Activated CD8-positive, alpha-beta memory T cell treated with anti-CD3 and anti-CD28 coated beads for 4 hours (primary cell): Measurements from ENCODE around the gene SERPINI1.
A peak's percentile ranks its signal among the peaks of the same experiment; 100 is the strongest.

ENCODE experiments used
- DNase-seq, 2 donors: peaks; one replicate each; pipeline ENCODE4 v3.0.0-alpha.2; 2020; ENCODE audit warnings: low read depth in 2 of 2

The SERPINI1 gene

DNA sequence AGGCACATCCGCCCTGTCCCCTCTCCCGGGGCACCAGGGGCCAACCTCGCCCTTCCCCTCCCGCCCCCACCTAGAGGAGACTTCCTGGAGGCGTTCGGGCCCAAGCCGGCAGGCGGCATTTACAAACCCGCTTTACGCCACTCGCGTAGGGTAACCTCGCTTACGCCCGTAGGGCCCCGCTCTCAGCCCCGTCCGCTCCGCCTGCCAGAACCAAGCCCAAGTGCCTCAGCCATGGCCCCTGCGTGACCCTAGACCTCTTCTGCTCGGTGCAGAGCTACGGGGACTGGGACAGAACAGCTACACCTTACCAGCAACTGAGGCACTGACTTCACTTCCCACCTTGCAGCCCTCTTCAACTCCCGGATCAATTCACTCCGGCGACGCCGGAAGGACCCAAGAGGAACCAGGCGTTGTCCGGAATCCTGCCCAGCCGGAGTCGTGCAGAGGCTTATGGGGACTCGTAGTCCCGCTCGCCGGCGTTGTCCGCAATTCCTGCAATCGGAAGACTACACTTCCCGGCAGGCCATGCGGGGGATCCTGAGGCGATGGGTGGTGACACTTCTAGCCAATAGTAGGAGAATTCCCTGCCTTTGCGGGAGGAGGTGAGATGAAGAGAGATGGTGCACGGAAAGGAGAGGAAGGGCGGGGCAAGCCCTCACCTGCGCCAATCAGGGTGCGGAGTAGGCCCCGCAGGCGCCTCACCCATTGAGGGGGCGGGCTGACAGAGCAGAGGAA lies 856 bp upstream of the SERPINI1 start, which contains the start of gene PDCD10:
PDCD10 (minus strand) TSS at position 395 of the 735 bp plus-strand sequence. CDS start 14,735 bp downstream, outside the sequence.
- DNase-seq = peak; percentile 92 to 93

DNA sequence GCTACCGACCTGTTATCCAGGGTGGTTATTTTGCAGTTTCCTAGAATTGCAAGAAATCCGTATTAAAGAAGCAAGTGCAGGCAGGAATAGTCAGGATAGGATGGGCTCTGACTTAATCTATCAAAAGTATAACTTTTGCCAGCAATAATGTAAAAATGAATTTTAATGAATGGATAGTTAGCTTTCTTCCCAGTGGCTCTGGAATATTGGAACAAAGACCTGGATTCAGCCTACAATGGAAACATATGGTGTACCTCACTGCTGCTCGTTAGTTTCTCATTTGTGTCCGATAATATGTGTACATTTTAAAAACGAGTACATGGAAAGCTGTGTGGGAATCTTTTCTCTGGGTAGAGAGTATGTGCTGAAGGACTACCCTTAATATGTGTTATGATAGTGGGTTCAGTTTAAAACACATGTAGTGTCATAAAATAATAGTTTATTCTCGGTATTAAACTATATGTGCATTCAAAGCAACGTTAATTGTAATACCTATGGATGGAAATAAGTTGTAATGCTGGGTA lies 805 bp downstream of the SERPINI1 start:
- DNase-seq = no peak

DNA sequence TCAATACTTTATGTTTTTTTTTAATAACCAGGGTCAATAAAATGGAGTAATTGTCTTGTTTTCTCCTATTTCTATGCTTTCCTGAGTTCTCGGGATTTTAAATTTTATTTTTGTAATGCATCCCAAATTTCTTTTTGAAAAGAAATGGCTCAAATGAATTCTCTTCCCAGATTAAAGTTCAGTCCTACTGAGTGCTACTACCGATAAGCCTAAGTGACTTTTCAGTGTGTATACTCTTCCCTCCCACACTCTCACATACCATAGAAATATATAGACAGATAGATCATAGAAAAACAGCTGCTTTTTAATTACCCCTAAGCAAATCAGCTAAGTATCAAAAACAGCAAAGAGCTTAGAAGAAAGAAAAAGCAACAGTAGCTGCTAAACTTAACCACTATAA lies 1.5 kb downstream of the SERPINI1 start:
- DNase-seq = no peak

DNA sequence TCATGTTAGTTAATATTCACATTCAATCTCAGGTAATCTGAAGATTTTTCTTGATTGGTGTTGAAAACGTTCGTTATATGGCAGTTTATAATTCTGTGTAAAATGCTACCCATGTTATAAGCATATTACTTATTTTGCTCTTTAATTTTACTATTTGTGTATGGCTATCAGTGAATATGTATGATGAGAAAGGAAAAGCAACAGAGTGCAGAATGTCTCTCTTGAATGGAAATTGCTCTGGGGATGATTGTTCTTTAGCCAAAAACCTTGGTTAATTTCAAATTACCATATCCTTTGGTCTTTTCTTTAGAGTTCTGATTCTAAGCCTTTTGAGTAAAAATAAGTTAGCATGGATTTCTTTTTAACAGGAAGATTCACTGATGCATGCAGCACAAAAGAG lies 2.5 kb downstream of the SERPINI1 start:
- DNase-seq = no peak

DNA sequence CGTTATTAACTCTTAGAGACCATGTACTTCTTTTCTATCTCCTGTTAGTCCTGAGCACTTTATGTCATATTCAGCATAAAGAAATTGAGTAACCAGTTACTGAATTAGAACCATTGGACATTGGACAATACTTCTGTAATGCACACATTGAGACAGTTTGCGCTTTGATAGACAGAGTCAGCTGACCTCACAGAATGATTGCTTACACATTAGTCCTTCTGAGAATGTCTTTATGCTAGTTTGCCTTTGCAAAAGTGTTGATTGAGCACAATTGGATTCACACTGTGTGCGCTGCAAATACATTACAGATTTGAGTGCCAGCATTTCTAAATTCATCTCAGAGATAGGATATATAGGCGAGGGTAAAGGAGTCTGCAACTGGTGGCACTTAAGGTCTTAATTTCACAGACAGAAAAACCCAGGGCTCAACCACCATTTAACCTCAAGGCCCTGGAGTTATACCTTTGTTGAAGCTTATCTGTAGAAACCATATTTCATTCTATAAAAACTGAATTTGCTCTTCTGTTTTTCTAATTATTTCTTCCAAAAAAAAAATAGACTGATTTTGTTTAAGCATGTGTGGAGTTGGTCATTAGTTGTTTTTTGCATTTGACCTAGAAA lies 3.8 kb downstream of the SERPINI1 start:
- no peak for DNase-seq

DNA sequence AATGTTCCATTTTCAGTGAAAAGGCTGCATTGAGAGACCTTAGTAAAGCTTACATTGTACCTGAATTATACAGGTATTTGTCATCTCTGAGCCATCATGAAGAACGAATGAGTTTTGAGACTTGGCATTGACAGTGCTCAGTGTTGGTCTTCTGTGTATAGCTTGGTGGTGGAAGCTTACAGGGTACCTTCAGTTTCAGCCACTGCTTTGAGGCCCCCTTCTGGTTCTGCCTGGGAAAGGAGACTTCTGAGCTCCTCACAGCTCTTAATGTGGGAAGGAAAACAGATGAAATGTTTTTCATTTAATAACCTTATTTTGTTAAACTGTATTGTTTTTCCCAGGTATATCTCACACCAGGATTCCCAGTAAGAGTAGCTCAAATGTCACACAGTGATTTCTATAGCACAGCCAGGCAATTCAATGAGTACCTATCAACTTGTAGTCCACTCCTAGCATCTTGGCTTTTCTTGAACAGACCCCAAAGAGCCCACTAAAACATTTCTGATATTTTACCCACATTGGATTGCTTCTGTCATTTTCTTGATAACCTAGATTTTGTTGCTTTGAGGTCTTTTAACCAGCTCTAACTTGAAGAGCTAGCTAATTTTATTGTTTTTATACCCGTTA lies 5.6 kb downstream of the SERPINI1 start:
- no peak for DNase-seq

DNA sequence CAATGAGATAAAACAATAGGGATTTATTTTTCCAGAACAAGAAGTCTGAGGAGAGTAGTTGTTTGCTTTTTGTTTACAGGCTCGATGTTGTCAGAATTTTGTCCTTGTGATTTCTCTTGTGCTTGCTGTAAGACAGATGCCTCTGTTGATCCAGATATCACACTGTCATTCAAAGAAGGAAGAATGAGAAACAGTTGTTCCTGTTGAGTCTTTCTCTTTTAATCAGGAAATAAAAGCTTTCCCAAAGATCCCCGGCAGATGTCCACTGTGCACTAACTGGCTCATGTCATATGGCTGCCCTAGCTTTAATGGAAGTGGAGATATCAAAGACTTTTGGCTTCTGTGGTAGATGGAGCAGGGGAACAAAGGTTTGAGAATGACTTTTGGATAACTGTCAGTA lies 6.8 kb downstream of the SERPINI1 start:
- no peak for DNase-seq

DNA sequence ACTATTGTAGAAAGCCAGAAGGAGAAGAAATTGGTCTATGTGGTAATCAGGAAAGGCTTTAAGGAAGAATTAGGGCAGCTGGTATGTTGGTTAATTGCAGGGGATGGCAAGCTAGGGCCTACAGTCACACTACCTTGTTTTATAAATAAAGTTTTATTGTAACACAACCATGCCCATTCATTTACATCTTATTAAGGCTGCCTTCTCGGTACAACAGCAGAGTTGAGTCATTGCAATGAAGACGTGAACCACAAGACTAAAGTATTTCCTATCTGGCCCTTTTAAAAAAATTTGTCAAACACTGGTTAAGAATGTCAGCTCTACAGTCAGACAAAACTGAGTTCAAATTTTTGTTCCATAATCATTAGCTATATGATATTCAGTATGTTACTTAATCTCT lies 8.3 kb downstream of the SERPINI1 start:
- DNase-seq = no peak

DNA sequence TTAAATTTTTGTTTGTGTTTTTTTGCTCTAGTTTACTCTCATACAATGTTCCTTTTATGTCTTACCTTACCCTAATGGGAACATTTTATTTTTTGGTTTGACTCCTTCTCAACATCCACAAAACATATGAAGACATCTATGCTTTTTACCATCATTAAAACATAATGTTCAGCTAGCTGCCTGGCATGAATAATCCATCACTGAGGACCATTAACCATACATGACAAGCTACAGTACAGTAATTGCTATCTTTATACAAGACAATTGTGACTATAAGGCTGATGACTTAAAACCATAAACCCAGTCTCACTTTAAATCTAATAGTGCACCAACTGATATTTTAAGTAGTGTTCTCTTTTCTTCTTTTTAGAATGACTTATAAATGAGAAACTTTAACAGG lies 13.7 kb downstream of the SERPINI1 start:
- no peak for DNase-seq

DNA sequence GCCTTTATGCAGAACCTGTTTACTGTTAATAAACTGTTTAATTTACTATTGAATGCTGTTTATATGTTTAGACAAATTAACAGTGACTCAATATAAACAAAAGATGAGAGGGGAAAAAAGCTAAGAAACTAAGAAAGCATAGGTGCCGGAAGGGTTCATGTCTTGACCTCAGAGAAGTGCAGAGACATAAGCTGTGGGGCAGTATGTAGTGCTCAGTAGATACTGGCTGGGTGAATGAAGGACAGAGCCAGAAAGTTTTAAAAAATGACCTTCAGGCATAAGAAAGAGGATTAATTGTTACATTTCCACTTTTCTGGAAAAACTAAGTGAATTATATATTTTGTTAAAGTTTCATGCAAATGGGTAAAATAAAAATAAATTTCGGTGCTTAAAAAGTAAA lies 14.2 kb downstream of the SERPINI1 start:
- DNase-seq = no peak

DNA sequence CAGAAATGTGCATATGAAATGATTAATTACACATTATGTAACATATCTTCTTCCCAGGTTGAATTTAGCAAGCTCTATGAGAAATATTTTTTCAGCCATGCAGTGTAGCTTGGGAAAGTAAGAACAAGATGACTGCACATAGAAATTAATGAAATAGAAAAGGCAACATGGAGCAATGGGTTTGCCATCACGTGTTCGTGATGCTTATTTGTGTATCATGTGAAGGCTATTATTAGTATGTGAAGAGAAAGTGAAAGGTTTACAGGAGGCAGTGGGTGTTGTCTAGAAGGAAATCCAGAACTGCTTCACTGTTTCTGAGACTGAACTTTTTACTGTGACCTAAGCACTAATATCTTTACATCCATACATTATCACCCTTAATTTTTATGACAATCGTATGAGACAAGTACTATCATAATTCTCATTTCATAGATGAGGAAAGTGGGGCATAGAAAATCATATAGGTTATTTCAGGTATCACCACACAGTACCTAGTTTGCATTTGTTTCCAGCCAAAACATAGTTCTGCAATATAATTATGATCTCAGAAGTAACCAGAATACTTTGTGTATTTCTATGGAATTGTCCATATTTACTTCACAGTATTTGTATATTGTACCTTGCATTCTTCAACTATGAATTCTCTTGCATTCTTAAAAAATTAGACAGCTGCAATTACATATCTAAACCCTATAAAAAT lies 14.9 kb downstream of the SERPINI1 start:
- DNase-seq = no peak

DNA sequence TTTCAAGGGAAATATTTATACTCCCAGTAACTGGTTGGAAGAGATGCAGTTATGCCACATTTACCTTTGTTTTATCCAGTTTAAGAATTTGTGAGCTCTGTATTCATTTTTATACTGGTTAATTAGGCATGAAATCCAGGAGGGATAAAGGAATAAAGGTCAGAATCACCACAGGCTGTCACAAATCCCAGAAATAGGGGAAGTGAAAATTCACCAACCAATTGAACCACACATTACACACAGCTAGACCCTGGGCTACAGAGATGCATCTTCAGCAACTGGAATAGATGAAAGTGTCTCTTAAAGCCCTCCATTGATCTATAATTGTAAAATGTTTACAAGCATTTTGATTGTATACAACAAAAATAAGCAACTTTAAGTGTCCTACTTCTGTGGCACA lies 18.5 kb downstream of the SERPINI1 start:
- DNase-seq = no peak

DNA sequence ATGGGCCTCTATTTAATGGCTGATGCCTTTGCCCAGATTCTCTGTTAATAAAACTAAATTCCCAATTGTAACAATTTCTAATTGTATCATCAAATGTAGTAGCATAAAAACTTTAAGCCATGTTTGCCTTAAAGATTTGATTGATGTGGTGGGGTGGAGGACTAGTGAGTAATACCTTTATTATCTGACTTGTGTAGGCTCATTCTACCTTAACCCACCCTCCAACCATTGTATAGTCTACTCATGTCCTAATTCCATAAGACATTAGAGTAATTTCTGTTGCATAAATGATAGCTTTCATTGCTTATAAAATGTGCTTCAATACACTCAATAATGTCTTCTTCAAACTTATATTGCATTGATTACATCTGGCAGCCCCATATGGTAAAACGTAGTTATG lies 25.8 kb downstream of the SERPINI1 start:
- DNase-seq = no peak

DNA sequence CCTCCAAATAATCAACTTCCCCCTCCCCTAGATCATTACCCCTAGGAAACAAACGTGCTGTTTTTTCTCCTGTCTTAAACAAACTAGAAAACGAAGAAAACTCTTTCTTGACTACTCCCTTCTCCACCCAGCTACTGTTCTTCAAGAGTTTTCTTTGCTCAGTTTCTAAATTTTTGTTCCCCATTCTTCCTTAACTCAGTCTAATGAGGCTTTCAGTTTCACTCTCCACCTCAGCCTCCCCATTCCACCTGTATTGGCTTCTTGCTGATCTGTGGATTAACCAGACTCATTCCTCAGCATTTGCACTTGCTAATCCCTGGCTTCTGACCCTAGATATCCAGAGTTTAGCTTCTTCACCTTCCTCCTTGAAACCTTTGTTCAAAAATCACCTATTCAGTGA lies 26.8 kb downstream of the SERPINI1 start:
- no peak for DNase-seq

DNA sequence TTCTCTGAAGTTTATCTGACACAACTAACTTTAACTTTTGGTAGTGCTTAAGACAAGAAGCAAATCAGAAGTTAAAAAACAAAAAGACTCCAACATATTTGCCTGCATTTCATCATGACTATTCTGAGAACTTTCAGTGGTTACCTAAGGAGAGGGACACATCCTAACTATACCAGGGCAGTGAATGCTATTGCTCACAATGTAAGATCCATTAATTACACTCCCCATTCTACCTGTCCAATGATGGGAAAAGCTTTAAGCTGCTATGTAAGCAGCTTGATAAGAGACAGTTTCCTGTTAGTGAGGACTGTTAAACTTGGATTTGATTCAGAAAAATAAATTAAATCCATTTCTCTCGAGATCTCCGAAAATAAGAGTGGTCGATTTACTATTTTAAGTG lies 37.5 kb downstream of the SERPINI1 start:
- DNase-seq = no peak

DNA sequence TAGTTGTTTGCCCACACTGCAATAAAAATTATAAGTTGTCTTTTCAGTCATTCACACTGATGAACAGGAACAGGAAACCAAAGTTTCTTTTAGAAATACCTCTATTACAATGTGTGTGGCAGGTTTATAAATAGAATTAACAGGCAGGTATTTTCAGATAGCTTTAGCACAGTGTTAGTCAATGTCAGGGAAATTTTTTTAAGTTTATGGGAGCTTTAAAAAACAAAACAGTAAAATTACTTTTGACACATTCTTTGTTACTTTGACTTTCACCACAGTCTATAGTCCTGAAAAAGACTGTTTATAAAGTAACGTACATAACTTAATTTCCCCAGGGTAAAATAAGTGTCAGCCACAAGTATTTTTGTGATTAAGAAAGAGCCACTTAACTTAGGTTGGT lies 38.1 kb downstream of the SERPINI1 start:
- no peak for DNase-seq

DNA sequence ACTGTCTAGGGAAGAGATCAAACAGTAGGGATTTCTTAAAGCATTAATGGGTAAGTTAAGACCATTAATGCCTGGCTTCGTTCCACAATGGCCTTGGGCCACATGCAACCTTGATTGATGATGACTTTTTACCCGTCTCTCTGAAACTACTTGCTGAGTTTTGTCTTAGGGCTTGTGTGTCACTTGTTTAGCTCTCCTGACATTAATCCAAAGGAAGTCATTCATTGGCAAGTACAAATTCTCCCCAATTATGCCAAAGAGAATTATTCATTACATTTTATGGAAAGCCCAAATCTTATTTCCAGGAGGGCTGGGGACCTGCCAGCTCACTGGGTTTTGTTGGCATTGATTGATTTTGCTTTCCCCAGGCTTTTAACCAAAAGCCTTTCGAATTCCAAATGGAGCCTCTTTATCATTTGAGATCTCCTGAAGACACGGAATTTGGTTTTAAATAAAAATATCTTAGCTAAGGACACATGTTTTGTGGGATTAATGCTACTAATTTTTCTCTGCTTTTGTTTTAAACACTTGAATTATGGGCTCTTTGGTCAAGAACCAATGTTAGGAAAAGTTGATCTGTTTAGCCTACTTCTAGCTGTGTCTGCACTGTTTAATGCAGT lies 40.7 kb downstream of the SERPINI1 start:
- DNase-seq = no peak

DNA sequence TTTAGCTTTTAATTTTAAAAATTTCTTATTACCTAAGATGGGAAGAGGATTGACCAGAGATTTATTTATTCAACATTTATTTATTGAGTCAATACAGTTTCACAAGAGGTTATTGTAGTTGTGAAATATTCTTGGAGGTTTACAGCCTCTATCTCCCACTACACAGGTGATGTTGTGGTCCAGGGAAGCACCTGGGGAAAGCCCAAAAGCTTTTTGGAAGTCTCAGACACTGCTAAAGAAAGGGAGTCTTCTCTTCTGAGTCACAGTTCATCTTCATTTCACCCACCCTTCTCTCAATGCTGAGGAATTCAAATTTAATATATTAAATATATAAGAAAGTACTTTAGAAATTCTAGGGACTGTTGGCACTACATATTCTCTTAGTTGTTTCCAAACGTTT lies 41.8 kb downstream of the SERPINI1 start:
- DNase-seq = no peak

DNA sequence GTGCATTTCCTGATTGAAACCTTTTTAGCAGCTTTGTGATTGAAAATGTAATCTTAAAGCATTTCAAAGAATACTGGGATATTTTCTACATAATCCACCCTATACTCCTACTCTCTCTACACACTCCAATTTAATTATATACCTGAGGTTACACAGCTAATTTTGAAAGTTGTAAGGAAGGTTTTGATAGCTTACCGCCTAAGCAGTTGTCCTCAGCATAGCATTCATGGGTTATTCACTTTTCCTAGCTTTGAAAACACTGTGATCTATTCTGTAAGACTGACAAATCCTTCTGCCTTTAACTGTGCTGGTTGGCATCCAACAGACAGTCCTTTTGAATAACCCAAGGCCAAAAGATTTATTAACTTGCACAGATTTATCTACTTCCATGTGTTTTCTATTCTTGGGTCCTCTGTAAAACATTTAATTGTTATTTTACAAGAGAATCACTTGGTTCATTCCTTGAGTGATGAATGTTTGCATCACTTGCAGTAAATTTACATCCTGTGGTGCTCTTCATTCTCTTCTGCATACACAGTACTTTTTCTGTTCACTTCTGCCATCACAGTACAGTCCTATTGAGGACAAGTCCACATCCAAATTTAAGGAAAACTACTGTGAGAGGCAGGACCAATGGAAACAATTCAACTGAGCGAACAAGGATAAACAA lies 44.8 kb downstream of the SERPINI1 start:
- no peak for DNase-seq

DNA sequence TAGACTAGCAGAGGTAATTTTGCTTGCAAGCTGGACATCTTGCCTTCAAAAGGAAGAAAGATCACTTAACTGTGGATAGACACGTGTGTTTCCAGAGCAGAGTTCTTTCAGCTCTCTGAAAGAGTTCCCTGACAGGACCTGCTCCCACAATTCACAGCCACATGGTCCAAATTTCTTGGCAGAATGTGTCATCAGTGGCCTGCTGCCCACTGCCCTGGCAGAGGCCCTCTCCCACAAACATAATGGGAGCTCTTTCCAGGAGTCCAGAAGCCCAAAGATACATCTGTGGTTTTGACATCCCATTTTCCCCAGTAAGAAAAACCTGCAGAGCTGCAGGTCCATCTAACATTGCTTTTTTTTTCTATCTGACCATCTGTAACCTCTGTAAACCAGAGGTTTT lies 48.3 kb downstream of the SERPINI1 start:
- DNase-seq = no peak

DNA sequence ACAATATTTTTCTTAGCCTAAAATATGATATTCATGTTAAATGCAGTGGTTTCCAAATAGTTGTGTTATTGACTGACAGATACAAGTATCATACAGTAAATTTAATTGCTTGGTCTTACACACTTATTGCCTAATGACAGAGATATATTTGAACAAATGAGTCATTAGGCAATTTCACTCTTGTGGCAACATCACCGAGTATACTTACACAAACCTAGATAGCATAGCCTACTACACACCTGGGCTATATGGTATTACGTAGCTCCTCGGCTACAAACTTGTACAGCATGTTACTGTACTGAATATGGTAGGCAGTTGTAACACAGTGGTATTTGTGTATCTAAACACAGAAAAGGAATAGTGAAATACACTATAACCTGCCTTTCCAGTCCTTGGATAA lies 50.3 kb downstream of the SERPINI1 start:
- DNase-seq = no peak
